Esophagus mucosa (tissue), 1 donor: ENCODE results near the gene ADPRHL1. TPM values are rescaled to one million over a fixed set of nuclear protein-coding genes. Genes with fewer than 3 reads are reported as not detected.
"Not testable (repeated sequence)": the region's sequence is repeated elsewhere in the genome, so short reads cannot be mapped to it uniquely, and the experiment has no call there.

Experiments
- ATAC-seq: fragments of 200-7000 bp; cut with Tn5 transposase; one replicate; pipeline ENCODE4 v1.9.1; 2020
- total RNA-seq: library from RNA; stranded (reverse); gene quantifications from one replicate; pipeline ENCODE4 v1.2.4, GENCODE V29; 2023
- donor health status: DM: yes; HTN: yes; CAD: no.

The ADPRHL1 gene
- total RNA-seq, 1 donor from 2014 or later: 2.5 TPM

DNA sequence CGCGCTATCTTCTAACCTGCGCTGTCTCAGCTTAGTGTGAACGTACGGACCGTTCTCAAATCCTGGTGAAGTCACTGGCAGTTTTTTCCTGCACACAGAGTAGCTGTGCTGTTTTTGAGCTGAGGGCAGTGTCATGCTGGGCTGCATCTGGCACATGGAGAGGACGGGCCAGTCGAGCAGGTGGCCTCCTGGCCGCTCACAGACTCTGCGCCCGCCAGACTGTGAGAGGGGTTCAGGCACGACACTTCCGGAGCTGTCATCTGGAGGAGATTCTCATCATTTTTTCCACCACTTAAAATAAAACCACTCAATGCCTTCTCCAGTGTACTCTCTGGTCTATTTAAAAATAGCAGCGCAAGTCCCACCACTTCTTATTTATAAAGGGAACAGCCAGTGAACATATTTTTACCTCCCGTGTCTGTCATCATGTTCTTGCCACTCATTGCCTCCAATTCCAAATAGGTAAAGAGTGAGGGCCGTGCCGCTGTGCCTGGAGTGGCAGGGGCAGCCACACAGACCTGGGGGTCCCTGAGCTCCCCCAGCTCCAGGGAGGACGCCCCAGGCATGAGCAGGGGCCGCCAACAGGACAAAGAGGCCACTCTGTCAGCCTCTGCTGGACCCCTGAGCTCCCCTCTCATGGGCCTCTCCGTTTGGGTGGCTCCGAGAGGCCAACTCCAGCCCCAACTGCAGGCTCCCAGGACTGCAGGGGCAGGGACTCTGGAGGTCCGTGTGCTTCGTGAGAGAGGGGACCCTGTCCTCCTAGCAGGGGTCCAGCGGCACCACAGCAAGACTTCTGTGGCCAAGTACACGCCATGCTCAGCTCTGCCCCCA, 52.5 kb downstream of the ADPRHL1 start:
- ATAC-seq: no peak

DNA sequence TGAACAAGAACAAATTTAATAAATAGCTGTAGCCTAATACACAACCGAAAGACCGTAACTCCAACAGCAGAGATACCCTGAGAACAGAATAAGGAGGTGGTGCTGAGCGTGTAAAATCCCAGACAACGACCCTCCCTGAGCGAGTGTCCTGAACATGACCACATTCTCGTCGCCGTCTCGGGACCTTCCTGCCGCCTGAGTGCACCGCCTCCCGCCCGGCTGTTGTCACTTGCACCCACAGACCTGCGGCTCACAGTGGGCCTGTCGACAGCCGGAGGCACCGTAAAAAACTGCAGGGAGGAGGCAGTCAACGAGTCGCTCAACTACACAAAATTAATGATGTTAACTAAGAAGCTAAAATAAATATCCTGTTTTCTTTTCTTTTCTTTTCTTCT, 53.5 kb downstream of the ADPRHL1 start:
- no peak for ATAC-seq

DNA sequence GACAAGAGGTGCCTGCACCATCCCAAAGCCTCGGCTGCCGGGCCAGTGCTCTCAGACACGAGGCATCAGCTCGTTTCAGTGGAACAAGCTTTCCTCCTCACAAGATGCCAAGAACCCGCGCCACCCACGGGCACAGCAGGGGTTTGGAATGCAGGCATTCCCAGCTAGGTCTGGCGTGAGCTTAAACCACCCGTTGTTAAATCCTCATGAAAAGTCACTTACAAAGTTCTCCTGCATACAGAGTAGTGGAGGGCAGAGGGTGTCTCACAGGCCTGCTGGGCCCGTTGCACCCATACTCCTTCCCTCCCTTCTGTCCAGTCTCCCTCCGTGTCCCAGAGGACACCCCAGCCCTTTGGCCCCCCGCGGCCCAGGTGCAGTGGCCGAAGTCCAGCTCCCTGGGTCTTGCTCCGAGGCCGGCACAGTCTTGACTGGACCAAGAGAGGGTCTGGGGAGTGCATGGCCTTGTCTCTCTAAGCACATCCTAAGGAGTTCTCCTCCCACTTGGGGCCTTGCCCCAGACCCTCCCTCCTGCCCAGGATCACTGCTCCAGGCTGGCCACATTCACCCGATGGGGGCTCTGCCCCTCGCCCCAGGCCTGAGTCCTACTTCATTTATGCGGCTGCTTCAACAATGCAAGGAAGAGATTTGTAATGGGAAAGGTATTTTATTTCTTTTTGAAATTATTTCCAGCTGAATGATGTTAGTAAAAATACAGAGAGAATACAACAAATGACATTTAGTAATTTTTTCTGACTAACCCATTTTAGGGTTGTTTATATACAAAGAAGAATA, 54.1 kb downstream of the ADPRHL1 start:
- ATAC-seq: no peak

DNA sequence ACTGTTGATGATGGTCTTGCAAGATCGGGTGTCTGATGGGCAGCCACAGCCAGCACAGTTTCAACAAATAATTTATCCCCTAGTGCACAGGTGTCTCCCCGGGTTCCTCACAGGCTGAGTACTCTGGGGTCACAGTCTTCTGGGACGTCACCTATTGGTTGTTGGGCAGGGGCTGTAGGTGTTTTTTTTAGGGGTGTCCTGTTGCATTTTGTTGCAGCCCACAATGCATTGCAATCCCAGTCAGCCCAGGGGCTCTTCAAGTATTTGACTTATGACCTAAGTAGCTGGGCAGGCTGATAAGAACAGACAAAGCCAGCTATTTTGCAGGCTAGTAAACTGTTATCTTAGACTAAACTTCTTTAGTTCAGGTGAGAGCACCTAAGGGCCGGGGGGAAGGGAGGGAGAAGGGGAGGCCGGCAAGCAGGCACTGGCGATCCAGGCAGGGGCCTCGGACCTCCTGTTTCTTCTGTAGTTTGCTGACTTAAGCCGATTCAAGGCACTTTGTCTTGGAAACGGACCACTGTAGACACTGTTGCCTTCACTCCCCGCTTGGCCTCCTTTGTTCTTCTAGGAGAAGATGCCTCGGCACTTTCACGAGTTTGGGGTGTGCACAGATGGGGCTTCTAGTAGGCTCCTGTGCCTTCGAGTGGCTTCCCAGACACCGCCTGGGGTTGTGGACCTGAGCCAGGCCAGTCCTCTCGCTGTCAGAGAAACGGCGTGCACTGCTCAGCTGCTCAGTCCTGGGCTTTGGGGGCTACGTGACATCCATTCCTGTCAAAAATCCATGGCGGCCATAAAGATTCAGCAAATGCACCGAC, 55.5 kb downstream of the ADPRHL1 start:
- ATAC-seq: no peak

DNA sequence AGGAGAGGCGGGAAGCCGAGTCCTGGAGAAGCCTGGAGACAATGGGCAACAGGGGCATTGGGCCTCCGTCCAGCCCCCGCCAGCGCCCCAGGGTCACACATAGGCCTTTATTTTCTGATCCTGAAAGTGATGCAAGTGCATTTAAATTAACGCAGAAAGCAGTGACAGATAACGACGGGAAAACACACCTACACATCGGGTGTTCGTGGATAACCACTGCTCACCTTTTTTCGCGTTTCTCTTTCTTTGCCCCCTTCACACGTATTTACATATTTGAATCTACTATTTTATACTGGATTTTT, 59.0 kb downstream of the ADPRHL1 start:
- ATAC-seq: no peak

DNA sequence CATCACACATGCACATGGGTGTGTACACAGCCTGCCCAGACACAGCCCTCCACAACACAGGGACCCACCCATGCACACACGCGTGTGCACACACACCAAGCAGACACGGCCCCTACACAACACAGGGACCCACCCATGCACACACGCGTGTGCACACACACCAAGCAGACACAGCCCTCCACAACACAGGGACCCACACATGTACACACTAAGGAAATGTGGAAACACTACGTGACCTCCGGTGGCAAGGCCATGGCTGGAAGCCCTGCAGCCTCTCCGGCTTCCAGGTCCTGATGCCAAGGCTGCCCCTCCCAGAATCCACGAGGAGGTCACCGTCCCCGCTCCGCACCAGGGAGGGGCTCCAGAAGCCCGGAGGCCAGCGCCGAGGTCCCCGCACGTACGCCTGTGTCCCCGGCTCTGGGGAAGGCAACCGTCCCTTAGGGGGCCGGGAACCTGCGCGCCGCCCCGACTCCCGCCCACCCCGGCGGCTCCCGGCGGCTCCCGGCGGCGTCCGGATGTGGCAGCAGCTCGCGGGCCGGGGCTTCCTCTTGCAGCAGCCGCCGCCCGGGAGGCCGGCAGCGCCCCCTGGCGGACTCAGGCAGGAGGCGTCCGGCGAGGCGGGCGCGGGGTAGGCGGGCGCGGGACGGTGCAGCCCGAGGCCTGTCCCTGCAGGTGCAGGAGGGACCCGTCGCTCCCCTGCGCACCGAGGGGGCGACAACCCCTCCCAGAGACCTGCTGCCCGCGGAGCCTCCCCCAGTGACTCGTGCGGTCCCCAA, 59.5 kb downstream of the ADPRHL1 start:
- ATAC-seq: peak; percentile 94

DNA sequence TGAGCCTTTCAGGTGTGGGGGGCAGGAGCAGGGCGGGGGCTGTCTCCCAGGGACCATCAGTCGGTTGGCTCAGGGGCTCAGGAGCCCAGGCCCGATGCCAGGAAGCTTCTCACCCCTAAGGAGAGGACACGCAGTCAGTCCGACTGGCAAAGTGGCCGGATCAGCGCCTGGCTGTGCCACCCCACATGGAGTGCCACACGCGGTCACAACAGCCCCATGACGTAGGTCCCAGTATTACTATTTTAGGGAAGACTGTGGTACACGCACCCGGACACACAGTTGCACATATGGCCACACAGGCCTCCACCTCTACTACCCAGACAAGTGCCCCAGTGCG, 60.1 kb downstream of the ADPRHL1 start:
- no peak for ATAC-seq

DNA sequence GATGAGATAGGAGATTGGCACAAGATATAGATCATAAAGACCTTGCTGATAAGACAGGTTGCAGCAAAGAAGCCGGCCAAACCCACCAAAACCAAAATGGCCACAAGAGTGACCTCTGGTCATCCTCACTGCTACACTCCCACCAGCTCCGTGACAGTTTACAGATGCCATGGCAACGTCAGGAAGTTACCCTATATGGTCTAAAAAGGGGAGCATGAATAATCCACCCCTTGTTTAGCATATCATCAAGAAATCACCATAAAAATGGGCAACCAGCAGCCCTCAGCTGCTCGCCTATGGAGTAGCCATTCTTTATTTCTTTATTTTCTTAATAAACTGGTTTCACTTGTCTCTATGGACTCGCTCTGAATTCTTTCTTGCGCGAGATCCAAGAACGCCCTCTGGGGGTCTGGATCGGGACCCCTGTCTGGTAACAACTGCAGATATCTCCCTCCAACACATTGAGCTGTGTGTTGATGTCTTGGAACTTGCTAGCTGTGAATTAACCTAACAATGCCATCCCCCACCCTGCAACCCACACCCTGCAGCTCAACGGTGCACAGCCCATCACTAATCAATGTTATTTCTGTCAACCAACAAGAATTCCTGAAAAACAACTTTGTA, 62.3 kb downstream of the ADPRHL1 start:
- no peak for ATAC-seq

DNA sequence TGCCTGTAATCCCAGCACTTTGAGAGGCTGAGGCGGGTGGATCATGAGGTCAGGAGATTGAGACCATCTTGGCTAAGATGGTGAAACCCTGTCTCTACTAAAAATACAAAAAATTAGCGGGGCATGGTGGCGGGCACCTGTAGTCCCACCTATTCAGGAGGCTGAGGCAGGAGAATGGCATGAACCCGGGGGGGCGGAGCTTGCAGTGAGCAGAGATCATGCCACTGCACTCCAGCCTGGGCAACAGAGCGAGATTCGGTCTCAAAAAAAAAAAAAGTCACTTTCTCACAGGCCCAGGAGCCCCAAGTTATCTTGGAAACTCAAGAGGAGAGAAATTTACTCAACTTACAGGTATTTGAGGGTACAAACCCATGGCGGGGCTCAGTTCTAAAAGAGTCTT, 63.7 kb downstream of the ADPRHL1 start:
- not testable (repeated sequence) for ATAC-seq

DNA sequence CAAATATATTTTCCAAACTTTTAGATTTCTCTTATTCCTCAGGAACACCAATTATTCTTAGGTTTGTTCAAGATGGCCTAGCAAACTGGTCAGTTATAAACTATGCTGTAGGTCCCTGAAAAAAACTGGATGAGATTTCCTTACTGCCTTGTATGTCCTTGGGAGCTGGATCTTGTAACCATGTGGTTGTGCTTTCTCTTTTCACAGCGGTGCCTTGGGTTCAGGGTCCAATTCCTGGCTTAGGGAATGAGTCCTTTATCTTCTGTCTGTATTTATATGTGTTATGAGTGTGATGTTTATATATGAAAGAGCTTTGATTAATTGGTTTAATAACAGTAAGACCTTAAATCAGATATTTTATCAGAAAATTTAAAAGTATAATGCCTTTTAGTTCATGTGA, 65.9 kb downstream of the ADPRHL1 start:
- no peak for ATAC-seq

DNA sequence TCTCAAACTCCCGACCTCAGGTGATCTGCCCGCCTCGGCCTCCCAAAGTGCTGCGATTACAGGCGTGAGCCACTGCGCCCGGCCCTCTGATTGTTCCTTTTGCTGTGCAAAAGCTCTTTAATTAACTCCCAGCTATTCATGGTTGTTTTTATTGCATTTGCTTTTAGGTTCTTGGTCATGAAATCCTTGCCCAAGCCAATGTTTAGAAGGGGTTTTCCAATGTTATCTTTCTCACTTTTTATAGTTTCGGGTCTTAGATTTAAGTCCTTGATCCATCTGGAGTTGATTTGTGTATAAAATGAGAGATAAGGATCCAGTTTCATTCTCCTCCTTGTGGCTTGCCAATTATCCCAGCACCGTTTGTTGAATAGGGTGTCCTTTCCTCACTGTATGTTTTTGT, 70.2 kb downstream of the ADPRHL1 start:
- ATAC-seq: no peak

DNA sequence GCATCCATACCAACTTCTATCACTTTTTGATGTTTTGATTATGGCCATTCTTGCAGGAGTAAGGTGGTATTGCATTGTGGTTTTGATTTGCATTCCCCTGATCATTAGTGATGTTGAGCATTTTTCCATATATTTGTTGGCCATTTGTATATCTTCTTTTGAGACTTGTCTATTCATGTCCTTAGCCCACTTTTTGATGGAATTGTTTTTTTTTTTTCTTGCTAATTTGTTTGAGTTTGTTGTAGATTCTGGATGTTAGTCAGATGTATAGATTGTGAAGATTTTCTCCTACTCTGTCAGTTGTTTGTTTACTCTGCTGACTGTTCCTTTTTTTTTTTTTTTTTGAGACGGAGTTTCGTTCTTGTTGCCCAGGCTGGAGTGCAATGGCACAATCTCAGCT, 70.7 kb downstream of the ADPRHL1 start:
- not testable (repeated sequence) for ATAC-seq

DNA sequence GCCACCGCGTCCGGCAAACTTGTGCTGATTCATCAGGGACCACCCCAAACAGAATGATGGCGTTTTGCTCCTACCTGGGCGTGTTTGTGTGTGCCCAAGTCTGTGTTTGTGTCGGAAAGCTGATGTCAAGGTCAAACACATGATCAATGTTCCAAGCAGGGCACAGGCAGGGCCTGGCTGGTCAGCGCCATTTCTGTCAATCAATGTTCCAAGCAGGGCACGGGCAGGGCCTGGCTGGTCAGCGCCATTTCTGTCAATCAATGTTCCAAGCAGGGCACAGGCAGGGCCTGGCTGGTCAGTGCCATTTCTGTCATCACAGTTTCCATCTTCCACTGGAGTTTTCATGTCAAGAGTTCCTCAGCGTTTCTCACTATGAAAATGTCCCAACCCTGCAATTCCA, 74.5 kb downstream of the ADPRHL1 start:
- ATAC-seq: no peak

DNA sequence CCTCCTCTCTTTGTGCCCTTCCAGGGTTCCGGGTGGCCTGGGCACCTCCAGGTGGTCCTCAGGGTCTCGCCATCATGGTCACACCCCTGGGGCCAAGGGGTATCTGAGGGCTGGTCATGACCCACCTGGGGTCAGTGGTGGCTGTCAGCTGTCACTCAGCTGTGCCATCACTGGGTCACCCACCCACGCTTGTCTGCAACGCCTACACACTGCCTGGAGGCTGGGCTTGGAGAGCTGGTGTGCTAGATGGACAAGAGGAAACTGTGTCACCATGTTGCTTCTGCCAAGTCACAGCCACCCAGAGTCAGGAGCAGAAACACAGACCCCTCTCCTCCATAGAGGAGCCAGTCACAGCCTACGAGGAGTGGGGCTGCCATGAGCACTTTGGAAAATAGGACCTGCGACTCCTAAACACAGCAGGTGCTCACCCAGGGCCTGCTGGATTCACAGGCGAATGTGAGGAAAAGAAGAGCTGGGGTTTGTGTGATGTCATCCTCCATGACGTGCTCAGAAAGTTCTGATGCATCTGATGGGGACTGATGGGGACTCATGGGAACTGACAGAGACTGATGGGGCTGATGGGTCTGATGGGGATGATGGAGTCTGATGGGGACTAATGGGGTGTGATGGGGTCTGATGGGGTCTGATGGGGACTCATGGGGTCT, 78.6 kb downstream of the ADPRHL1 start:
- no peak for ATAC-seq

DNA sequence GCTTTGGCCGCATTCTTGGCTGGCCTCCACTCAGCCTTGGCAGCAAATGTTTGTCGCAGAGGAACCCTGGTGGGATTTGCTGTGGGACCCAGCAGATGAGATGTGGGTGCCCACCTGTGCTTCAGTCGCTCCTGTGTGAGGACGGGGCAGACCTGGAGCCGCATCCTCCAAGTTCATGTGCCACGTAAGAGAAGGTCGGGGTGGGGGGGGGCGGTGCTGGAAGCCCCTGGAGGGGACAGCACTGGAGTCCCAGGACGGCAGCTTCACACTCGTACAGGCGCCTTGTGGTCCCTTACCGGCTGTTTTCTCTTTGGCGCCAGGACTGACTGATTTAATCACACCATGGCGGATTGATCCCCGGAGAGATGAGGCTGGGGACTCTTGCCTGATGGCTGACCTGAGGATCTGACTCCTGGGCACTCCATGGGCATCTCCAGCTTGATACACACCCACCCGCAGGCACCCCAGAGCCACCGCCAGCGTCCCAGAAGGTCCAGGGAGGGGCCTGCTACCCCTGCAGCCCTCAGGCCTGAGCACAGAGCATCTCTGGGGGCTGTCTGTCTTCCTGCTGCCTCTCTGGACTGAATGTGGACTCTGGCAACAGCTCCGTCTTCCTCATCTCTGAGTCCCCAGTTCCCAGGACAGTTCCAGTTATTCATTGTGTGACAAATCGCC, 79.3 kb downstream of the ADPRHL1 start:
- peak; percentile 26 for ATAC-seq

DNA sequence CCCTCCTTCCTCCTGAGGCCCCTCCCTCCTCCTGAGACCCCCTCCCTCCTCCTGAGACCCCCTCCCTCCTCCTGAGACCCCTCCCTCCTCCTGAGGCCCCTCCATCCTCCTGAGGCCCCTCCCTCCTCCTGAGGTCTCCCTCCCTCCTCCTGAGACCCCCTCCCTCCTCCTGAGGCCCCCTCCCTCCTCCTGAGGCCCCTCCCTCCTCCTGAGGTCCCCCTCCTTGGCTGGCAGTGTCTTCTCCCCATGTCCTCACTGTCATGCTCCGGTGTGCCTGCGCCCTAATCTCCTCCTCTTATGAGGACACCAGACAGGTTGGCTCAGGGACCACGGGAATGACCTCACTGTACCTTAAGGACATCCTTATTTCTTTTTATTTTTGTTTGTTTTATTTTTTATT, 81.6 kb downstream of the ADPRHL1 start:
- not testable (repeated sequence) for ATAC-seq

DNA sequence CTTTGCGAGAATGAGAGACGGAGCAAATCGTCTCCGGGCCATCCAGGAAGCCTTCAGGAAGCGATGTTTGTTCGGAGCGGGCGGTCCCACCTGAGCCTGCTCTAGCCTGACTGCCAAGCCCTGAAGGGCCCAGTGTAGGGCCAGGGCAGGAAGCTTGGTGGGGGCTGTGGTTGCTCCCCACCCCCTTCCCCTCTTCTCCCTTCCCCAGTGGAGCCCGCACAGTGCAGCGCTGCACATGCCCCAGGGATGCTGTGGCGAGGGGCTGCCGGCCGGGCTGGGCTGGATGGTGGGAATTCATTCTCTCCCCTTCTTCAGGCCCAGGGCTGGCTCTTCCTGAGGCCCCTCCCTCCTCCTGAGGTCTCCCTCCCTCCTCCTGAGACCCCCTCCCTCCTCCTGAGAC, 82.2 kb downstream of the ADPRHL1 start:
- ATAC-seq: no peak

DNA sequence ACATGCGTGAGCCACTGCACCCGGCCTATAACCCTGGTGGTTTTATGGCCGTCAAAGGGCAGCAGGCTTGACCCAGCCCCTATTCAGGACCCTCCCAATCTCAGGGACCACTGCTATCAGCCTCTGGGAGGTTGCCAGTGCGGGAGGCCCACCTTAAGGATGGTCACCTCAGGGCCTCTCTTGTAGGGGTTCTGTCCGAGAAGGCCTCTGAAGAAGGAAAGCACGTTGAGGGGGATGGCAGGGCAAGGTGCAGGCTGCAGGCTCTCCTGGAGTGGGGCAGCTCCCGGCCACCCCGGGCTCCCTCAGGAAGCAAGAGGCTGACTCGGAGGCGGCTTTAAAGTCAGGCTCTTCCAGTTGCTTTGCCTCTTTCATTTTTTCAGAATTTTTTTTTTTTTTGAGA, 83.4 kb downstream of the ADPRHL1 start:
- ATAC-seq: no peak

DNA sequence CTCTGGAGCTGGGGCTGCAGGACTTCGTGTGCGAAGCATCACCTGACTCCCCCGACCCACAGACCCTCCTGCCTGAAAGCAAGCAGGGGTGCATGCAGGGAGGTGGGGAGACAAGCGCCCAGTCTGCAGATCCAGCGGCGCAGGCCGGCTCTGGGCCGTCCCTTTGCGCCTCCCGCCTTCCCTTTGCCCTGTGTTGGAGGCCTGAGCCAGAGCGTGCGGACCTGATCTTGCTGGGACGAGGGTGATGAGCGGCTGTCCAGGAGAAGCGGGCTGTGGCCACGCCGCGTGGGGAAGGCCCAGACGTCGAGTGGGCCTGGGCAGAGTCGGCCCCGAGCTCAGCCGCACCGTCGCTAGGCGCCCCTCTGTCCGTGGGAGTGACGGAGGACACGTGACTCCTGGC, 84.1 kb downstream of the ADPRHL1 start:
- no peak for ATAC-seq

DNA sequence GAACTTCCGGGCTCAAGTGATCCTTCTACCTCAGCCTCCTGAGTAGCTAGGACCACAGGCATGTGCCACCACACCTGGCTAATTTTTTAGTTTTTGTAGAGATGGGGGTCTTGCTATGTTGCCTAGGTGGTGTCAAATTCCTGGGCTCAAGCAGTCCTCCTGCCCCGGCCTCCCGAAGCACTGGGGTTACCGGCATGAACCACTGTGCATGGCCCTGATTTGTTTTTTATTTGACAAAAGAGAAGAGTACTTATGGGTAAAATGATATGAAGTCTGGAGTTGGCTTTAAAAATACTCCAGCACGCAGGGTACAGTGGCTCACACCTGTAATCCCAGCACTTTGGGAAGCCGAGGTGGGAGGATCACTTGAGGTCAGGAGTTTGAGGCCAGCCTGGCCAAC, 84.9 kb downstream of the ADPRHL1 start:
- not testable (repeated sequence) for ATAC-seq

DNA sequence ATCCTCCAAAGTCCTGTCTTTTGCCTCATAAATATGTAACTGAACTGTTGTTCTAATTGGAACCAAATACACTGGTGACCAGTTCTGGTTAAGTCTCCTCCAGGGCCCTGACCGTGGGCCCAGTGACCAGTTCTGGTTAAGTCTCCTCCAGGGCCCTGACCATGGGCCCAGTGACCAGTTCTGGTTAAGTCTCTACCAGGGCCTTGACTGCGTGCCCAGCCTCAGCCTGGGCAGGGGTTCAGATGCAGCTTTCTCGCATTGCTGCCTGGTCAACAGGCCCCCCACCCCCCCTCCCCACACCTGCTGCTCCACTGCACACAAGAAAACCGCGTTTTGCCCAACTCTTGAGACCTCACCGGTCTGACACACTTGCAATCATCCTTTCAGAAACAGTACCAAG, 85.5 kb downstream of the ADPRHL1 start:
- ATAC-seq: no peak
